LNCAP (cell line): ENCODE results near the gene CHADL.

Source experiments
- TF ChIP-seq, protein P1 (sequence below): fragments of 450-650 bp; IDR thresholded peaks from 2 replicates; pipeline ENCODE4 v1.5.1; 2017; ENCODE audit warnings: mild to moderate bottlenecking

Gene CHADL

DNA sequence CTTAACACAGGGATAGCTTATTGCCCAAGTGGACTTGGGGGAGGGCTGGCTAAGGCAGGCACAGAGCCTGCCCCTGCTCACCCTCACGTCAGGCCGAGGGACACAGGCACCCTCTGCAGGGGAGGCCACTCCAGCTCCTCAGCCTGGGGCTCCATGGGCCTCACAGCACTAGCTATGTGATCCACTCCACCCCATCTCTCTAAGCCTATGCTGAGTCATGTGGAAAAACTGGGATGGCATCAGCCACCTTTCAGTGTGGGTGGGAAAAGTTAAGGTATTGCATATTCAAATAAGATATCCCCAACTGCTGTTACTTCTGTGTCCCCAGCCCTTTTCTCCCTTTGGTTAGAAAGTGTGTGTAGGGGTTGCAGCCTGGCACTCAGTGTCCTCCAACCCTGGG is 23.0 kb upstream of the CHADL start:
- TF ChIP-seq, protein P1, sequence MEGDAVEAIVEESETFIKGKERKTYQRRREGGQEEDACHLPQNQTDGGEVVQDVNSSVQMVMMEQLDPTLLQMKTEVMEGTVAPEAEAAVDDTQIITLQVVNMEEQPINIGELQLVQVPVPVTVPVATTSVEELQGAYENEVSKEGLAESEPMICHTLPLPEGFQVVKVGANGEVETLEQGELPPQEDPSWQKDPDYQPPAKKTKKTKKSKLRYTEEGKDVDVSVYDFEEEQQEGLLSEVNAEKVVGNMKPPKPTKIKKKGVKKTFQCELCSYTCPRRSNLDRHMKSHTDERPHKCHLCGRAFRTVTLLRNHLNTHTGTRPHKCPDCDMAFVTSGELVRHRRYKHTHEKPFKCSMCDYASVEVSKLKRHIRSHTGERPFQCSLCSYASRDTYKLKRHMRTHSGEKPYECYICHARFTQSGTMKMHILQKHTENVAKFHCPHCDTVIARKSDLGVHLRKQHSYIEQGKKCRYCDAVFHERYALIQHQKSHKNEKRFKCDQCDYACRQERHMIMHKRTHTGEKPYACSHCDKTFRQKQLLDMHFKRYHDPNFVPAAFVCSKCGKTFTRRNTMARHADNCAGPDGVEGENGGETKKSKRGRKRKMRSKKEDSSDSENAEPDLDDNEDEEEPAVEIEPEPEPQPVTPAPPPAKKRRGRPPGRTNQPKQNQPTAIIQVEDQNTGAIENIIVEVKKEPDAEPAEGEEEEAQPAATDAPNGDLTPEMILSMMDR = no peak

DNA sequence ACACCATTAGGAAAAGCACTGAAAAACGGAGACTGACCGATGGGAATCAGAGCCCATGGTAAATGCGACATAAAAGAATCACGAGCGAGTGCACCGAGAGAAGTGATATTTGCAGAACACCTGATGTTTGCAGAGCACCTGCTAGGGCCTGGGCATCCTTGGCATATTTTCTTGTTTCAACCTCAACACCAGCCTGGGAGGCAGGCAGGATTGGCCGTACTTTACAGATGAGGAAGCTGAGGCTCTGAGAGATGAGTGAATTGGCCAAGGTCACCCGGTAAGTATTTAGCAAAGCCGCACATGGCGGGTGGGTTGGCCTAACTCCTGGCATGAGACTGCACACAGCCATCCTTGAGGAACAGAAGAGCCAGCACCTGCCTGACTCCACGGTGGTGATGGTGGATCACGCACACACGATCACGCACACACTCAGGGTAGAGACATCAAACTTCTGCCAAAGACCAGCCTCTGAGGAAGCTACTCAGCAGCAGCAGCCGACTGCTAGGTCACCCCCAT is 21.6 kb upstream of the CHADL start:
- TF ChIP-seq, protein P1 = no peak

DNA sequence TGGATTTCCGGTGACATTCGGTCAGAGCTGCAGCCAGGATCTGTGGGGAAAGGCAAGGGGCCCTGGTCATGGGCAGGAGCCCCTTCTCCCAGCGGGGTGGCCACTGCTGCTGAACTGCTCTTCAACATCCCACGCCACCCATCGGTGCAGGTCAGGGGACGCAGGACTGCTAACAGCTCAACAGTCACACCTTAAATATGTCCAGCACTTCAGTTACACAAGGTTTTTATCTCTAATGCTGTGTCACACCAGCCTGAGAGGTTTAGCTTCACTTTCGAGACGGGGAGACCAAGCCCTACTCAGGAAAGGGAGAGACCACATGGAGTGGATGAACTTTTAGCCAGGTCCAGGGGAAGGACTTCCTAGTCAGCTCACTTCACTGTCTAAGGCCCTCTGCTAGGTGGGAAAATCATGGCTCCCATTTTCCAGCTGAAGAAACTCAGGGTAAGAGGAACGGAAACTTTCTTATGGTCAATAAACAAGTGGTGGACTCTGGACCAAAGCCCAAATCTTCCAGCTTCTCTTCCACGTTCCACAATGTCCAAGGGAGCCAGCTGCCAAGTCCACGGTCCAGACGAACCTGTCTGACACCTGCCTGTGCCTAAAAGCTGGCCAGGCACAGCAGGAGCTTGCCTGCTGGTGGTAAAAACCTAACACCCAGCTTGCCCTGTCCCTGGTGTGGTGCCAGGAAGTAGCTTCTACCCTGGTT is 21.0 kb upstream of the CHADL start:
- TF ChIP-seq, protein P1 = no peak

DNA sequence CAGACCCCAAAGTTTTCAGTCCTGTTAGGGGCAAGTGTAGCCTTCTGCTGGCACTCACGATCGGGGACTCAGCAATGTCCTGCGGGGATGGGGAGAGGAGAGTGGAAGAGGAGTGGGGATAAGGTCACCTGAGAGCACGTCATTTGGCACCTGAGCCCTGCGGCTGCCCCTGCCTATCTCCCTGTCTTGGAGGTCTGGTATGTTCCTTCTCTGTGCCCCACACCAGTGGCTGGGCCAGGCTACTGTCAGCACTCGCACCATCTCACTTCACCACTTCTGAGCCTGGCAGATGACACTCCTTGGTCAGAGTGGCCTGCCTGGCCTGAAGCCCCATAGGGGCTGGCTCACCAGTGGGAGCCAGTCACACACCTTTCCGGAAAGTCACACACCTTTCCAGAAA is 20.1 kb upstream of the CHADL start:
- TF ChIP-seq, protein P1 = no peak

DNA sequence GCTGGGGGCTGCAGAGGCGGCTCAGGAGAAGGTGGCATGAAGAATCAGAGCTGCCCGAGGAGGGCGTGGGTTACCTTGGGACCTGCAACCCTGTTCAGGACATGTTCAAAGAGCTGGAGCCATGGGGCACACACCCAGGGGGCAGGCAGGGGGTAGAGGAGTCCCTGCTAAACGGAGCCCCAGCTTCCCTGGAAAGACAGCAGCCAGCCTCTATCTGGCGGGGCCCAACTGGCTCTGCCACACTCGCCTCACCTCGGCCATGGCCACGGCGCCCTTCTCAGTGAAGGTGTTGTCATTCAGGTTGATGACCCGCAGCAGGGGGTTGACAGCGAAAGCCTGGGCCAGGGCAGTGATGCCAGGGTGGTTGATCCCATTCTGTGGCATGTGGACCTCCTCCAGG is 17.0 kb upstream of the CHADL start:
- TF ChIP-seq, protein P1 = no peak

DNA sequence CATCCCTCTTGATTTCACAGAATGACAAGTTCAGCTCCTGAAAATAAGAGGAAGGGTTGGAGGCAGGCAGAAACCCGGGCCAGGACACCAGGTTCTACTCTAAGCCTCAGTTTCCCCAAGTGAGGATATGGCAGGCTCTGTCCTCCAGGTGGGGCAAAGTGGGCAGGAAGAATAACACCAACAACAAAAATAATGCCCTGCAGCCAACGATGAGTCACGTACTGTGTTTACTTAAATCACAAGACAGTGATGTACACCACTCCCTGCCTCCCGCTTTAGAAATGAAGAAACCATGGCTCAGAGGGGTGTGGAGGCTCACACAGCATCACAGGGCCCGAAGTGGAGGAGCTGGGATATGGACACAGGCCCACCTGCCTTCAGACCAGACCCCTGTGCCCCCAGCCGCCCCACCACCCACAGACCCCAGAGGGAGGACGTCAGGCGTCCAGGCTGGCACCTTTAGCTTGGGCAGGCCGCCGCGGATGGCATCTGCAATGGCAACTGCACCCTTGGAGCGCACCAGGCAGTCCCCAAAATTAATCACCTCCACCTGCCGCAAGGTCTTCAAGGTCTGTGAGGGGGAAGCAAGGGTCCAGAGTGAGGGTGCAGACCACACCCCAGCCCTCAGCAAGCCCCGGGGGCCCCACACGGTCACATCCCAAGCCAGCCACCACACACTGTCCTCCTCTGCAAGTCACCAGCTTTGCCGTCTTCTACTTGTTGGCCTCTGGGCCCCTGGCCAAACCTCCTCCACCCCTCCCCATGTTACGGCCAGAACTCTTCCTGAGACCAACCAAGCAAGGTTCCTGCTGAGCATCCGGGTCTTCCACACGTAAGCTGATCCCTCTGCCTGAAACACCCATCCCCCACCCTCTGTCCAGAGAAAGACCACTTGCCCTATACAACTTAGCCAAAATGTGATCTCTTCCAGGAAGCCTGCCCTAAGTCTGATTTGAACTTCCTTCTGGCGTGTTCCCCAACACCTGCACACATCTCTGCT is 15.8 kb upstream of the CHADL start:
- TF ChIP-seq, protein P1 = no peak

DNA sequence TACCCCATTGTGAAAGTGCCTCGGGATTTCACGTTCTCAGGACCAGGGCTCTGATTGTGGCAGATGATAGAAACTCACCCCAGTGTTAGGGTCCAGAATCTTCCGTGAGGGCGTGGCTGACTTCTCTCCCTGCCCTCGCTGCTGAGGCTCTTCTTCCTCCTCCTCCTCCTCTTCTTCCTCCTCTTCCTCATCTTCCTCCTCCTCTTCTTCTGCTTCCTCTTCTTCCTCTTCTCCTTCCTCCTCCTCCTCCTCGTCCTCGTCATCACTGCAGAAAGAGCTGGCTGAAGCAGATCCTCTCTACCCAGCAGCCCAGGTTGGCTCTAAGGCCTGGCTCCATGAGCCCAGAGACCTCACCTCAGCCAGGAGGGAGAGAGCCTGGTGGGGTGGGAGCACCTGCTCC is 13.5 kb upstream of the CHADL start:
- TF ChIP-seq, protein P1 = no peak
